IPS-18c (cell line): ENCODE results near the gene PLCB4.
"Not testable (repeated sequence)": the region's sequence is repeated elsewhere in the genome, so short reads cannot be mapped to it uniquely, and the experiment has no call there.

Experiments used
- H3K4me3 ChIP-seq: 2 replicates; pipeline ENCODE4 v1.7.0; 2013; ENCODE audit warnings: low read depth, mild to moderate bottlenecking, low read length, moderate library complexity; ENCODE audit not compliant: insufficient read depth
- H3K9me3 ChIP-seq: one replicate; pipeline ENCODE4 v1.6.1; 2013; ENCODE audit warnings: mild to moderate bottlenecking, low read length, moderate library complexity; ENCODE audit not compliant: control insufficient read depth, insufficient read depth

The PLCB4 gene

GRCh38 chr20:9146649-9147048, 77.8 kb downstream of the PLCB4 start:
- H3K4me3 ChIP-seq, result no peak overlapping the region
- H3K9me3 ChIP-seq, result no peaks in the 10 kb centered on the region

- Histone ChIP-seq H3K4me3 (no peak overlapping the region), H3K9me3 (peaks cover 4% of the 10 kb centered on the region)
Measured at GRCh38 chr20:9147547-9148024, 78.7 kb downstream of the PLCB4 start.

- Histone ChIP-seq H3K4me3 (no peak overlapping the region), H3K9me3 (peaks cover 7% of the 10 kb centered on the region)
Measured at GRCh38 chr20:9148291-9148690, 79.4 kb downstream of the PLCB4 start.

- Histone ChIP-seq H3K4me3 (no peak overlapping the region), H3K9me3 (peaks cover 7% of the 10 kb centered on the region)
Measured at GRCh38 chr20:9149087-9149486, 80.2 kb downstream of the PLCB4 start.

GRCh38 chr20:9149796-9150195, 80.9 kb downstream of the PLCB4 start:
- peaks cover 7% of the 10 kb centered on the region for H3K9me3 ChIP-seq
- no peak overlapping the region for H3K4me3 ChIP-seq

GRCh38 chr20:9150679-9151078, 81.8 kb downstream of the PLCB4 start:
- H3K9me3 ChIP-seq, result peaks cover 7% of the 10 kb centered on the region
- no peak overlapping the region for H3K4me3 ChIP-seq

GRCh38 chr20:9152139-9152538, 83.3 kb downstream of the PLCB4 start:
- not testable (repeated sequence) for H3K4me3 ChIP-seq, H3K9me3 ChIP-seq

GRCh38 chr20:9154464-9155024, 85.7 kb downstream of the PLCB4 start:
- Histone ChIP-seq H3K9me3 (peaks cover 7% of the 10 kb centered on the region), H3K4me3 (no peak overlapping the region)

GRCh38 chr20:9156529-9157280, 87.8 kb downstream of the PLCB4 start:
- H3K4me3 ChIP-seq, result no peak overlapping the region
- H3K9me3 ChIP-seq, result peaks cover 7% of the 10 kb centered on the region

GRCh38 chr20:9160331-9160730, 91.4 kb downstream of the PLCB4 start:
- H3K4me3 ChIP-seq, result no peak overlapping the region
- H3K9me3 ChIP-seq, result no peaks in the 10 kb centered on the region

- Histone ChIP-seq H3K9me3 (no peaks in the 10 kb centered on the region), H3K4me3 (no peak overlapping the region)
Measured at GRCh38 chr20:9160757-9161156, 91.9 kb downstream of the PLCB4 start.

- Histone ChIP-seq H3K4me3 (no peak overlapping the region), H3K9me3 (no peaks in the 10 kb centered on the region)
Measured at GRCh38 chr20:9161311-9161710, 92.4 kb downstream of the PLCB4 start.

GRCh38 chr20:9163251-9163650, 94.4 kb downstream of the PLCB4 start:
- Histone ChIP-seq H3K4me3 (no peak overlapping the region), H3K9me3 (no peaks in the 10 kb centered on the region)

GRCh38 chr20:9163995-9164394, 95.1 kb downstream of the PLCB4 start:
- no peaks in the 10 kb centered on the region for H3K9me3 ChIP-seq

GRCh38 chr20:9165261-9165660, 96.4 kb downstream of the PLCB4 start:
- Histone ChIP-seq H3K4me3 (no peak overlapping the region), H3K9me3 (no peaks in the 10 kb centered on the region)

More at GRCh38 chr20:9163995-9164394, 95.1 kb downstream of the PLCB4 start:
- no peak overlapping the region for H3K4me3 ChIP-seq

GRCh38 chr20:9166153-9166780, 97.4 kb downstream of the PLCB4 start:
- no peak overlapping the region for H3K4me3 ChIP-seq
- no peaks in the 10 kb centered on the region for H3K9me3 ChIP-seq

- H3K4me3 ChIP-seq, result no peak overlapping the region
- H3K9me3 ChIP-seq, result no peaks in the 10 kb centered on the region
Measured at GRCh38 chr20:9169409-9169808, 100.5 kb downstream of the PLCB4 start.

GRCh38 chr20:9172851-9173250, 104.0 kb downstream of the PLCB4 start:
- no peak overlapping the region for H3K4me3 ChIP-seq
- no peaks in the 10 kb centered on the region for H3K9me3 ChIP-seq
